Cardiac muscle cell (in vitro differentiated cells and primary cell): Measurements from ENCODE around the gene PRKG1. TPM values are rescaled to one million over a fixed set of nuclear protein-coding genes. Genes with fewer than 3 reads are reported as not detected.

Source experiments
- DNase-seq, 2 donors: peaks; one replicate each; pipeline versions ENCODE4 v3.0.0 to v3.0.0-alpha.2; 2010 to 2017; ENCODE audit warnings: low read depth in 1 of 2, low spot score in 1 of 2
- H3K27ac ChIP-seq: fragments of 200-600 bp; sonication (generic); 2 replicates; pipeline ENCODE4 v1.5.1; 2016
- H3K27me3 ChIP-seq: fragments of 200-600 bp; sonication (generic); 2 replicates; pipeline ENCODE4 v1.6.0; 2016; ENCODE audit warnings: control low read depth
- H3K36me3 ChIP-seq: fragments of 200-600 bp; sonication (generic); 2 replicates; pipeline ENCODE4 v1.5.1; 2016; ENCODE audit warnings: control low read depth
- H3K4me1 ChIP-seq: fragments of 200-600 bp; sonication (generic); 2 replicates; pipeline ENCODE4 v1.8.1; 2017; ENCODE audit warnings: low read depth, mild to moderate bottlenecking, mixed run types
- H3K4me3 ChIP-seq: fragments of 200-600 bp; sonication (generic); 2 replicates; pipeline ENCODE4 v1.5.1; 2016; ENCODE audit warnings: mild to moderate bottlenecking
- H3K9me3 ChIP-seq: fragments of 200-600 bp; sonication (generic); 2 replicates; pipeline ENCODE4 v1.5.1; 2017; ENCODE audit warnings: low read depth, mild to moderate bottlenecking, control low read depth
- polyA plus RNA-seq: library from polyadenylated mRNA; unstranded; fragments of >200 nt; fragmentation: Nextera tagmentation; extraction: Ambion mirVana; gene quantifications from 2 replicates; pipeline ENCODE4 v1.2.1, GENCODE V29; 2016
- total RNA-seq: library from RNA; depleted of rRNA; stranded (reverse); fragments of >200 nt; gene quantifications from 2 replicates; pipeline ENCODE4 v1.2.3, GENCODE V29; 2016
- TF ChIP-seq, protein P1 (sequence below): IDR thresholded peaks from 2 replicates; pipeline ENCODE4 v1.5.1; 2012; ENCODE audit warnings: low read depth, mild to moderate bottlenecking, low read length

The PRKG1 gene
- total and polyA plus RNA-seq, 2 experiments from 2014 or later = 2.9 to 13.3 TPM

DNA sequence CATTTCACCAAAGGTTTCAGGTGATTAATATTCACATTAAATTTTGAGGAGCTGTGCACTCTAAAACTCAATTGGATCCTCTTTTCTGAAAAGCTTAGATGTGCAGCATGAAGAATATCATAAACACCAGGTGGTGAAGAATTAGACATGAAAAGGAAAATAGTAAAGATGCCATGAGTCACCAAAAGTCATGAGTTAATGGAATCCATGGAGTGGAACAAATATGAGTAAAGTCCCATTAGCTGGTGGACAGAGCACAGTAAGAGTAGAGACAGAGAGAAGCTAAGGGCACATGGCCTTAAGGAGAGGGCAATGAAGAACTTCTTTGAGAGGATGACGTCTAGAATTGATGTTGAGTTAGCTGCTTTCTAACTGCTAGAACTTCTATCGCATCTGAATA lies 353.5 kb downstream of the PRKG1 start:
- no peak for DNase-seq
- H3K9me3 ChIP-seq = no peaks in the 10 kb centered on the region
- no peak overlapping the region for H3K27ac ChIP-seq
- H3K27me3 ChIP-seq = no peaks in the 10 kb centered on the region
- no peaks in the 10 kb centered on the region for H3K4me1 ChIP-seq
- no peak overlapping the region for H3K4me3 ChIP-seq
- TF ChIP-seq, protein P1, sequence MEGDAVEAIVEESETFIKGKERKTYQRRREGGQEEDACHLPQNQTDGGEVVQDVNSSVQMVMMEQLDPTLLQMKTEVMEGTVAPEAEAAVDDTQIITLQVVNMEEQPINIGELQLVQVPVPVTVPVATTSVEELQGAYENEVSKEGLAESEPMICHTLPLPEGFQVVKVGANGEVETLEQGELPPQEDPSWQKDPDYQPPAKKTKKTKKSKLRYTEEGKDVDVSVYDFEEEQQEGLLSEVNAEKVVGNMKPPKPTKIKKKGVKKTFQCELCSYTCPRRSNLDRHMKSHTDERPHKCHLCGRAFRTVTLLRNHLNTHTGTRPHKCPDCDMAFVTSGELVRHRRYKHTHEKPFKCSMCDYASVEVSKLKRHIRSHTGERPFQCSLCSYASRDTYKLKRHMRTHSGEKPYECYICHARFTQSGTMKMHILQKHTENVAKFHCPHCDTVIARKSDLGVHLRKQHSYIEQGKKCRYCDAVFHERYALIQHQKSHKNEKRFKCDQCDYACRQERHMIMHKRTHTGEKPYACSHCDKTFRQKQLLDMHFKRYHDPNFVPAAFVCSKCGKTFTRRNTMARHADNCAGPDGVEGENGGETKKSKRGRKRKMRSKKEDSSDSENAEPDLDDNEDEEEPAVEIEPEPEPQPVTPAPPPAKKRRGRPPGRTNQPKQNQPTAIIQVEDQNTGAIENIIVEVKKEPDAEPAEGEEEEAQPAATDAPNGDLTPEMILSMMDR = no peak
- no peaks in the 10 kb centered on the region for H3K36me3 ChIP-seq

DNA sequence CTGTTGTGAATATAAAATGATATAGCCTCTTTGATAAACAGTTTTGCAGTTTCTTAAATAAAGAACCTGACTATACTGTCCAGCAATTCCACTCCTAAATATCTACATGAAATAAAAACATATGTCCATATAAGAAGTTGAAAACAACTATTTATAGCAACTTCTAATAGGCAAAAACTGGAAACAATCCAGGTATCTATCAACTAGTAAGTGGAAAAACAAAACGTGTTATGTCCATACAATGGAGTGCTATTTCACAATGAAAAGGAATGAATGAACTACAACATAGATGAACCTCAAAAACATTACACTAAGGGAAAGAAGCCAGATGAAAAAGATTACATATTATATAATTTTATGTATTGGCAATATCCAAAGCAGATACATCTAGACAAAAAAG lies 356.2 kb downstream of the PRKG1 start:
- H3K4me3 ChIP-seq = no peak overlapping the region
- H3K9me3 ChIP-seq = no peaks in the 10 kb centered on the region
- H3K27ac ChIP-seq = no peak overlapping the region
- H3K4me1 ChIP-seq = no peaks in the 10 kb centered on the region
- no peaks in the 10 kb centered on the region for H3K36me3 ChIP-seq
- peak in 1 of 2 donors; percentile 68 for DNase-seq
- H3K27me3 ChIP-seq = no peaks in the 10 kb centered on the region
- TF ChIP-seq, protein P1 = no peak

DNA sequence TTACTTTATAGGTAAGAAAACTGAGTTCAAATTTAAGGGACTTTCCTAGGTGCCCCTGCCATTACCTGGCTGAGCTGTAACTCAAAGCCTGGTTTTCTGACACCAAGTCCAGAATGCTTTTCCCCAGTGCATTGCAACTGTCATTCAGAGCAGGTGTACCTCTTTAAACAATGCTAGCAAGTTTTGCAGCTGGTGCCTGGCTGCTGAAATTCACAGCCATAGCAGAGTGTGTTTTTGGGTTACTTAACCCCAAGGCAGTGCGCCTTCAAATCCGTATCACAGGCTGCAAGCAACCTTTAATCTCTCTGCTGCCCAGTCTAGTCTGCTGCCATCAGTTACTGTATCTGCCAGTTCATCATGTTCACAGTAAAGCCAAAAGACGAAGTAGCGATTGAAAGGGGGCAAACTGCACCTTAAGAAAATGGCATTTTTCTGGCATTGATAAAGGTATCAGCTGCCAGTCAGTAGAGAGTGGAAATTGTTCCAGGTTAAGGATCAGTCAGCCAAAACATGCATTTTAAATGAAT lies 359.7 kb downstream of the PRKG1 start:
- Histone ChIP-seq H3K9me3 (no peaks in the 10 kb centered on the region), H3K4me1 (no peaks in the 10 kb centered on the region), H3K4me3 (no peak overlapping the region), H3K36me3 (no peaks in the 10 kb centered on the region), H3K27me3 (no peaks in the 10 kb centered on the region), H3K27ac (no peak overlapping the region)
- TF ChIP-seq, protein P1 = no peak
- no peak for DNase-seq

DNA sequence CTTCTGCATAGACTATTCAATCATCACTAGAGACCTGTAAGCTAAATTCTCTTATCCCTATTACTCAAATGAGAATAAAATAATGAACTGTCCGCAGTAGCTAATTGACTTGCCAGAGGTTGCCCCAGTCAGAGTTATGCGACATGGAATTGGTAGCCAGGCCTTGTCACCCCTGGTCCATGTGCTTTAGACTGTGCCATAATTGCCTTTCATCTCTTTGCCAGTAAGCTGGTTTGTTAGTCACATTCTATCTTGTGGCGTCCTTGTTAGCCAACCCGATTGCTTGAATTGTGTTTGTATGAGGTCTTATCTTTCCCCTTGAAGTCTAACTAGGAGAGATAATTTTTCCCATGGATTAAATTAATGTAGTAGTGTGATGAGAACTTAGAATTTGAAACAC lies 362.5 kb downstream of the PRKG1 start:
- TF ChIP-seq, protein P1 = no peak
- Histone ChIP-seq H3K4me3 (no peak overlapping the region), H3K4me1 (no peaks in the 10 kb centered on the region), H3K9me3 (no peaks in the 10 kb centered on the region), H3K27ac (no peak overlapping the region), H3K27me3 (no peaks in the 10 kb centered on the region), H3K36me3 (no peaks in the 10 kb centered on the region)
- no peak for DNase-seq

DNA sequence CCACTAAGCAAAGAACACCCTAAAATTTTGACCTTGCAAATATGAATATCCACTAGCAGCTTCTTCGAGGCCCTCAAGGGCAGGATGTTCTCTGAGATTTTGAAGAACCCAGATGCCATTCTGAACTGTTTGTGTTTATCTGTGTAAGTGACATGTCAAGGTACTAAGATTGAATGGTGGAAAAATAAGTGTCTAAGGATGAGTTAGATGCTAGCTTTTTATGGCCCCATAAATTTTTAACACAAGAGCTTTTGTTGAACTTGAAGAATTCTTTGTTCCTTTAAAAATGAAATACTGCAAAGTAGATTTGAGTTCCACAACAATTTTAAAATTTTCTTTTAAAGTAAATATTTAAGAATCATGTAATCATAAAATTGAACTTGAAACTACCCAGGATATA lies 365.4 kb downstream of the PRKG1 start:
- TF ChIP-seq, protein P1 = no peak

DNA sequence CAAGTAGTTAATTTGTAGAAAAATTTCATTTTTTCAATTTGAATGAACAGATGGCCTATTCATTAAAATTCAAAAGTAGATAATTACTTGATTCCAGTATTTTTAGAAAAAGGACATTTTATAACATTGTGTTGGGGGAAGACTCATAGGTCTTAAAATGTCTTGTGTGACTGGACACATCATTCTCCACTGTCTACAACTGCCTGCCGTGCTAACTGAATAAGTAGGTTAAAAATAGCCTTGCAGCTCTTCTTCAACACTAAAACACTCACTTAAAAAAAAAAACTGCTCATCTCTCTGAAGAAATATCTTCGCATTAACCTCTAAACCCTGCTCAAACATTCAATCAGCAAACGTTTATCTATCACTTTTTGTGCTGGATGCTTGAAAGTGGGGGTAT lies 371.3 kb downstream of the PRKG1 start:
- TF ChIP-seq, protein P1 = no peak
- Histone ChIP-seq H3K27ac (no peak overlapping the region), H3K9me3 (no peaks in the 10 kb centered on the region), H3K27me3 (no peaks in the 10 kb centered on the region), H3K4me3 (no peak overlapping the region), H3K36me3 (no peaks in the 10 kb centered on the region), H3K4me1 (peaks cover 5% of the 10 kb centered on the region)
- no peak for DNase-seq

More for the DNA sequence above, 365.4 kb downstream of the PRKG1 start:
- no peak overlapping the region for H3K4me3 ChIP-seq
- no peaks in the 10 kb centered on the region for H3K4me1 ChIP-seq
- H3K36me3 ChIP-seq = no peaks in the 10 kb centered on the region
- H3K27me3 ChIP-seq = no peaks in the 10 kb centered on the region
- H3K9me3 ChIP-seq = no peaks in the 10 kb centered on the region
- no peak for DNase-seq
- no peak overlapping the region for H3K27ac ChIP-seq
